CD14-positive monocyte (primary cell): ENCODE results near the gene PRR30. TPM values are rescaled to one million over a fixed set of nuclear protein-coding genes. Genes with fewer than 3 reads are reported as not detected.

Experiments
- DNase-seq, 3 donors: peaks; one replicate each; pipeline ENCODE4 v3.0.0-alpha.2; 2011 to 2022
- H2AFZ ChIP-seq: 2 replicates; pipeline ENCODE4 v1.6.0; 2012; ENCODE audit warnings: mild to moderate bottlenecking, low read depth, low read length, inconsistent platforms; ENCODE audit not compliant: insufficient read depth, poor library complexity, severe bottlenecking
- H3K27ac ChIP-seq, 2 donors: 1 replicate in 1 of 2; 2 replicates in 1 of 2; pipeline ENCODE4 v1.5.1; 2012 to 2013; ENCODE audit warnings: low read length in 2 of 2, control low read depth in 1 of 2, inconsistent platforms in 1 of 2, low read depth in 1 of 2, mild to moderate bottlenecking in 1 of 2
- H3K27me3 ChIP-seq, 2 donors: one replicate each; pipeline versions ENCODE4 v1.6.0 to v1.6.1; 2011 to 2013; ENCODE audit warnings: low read length in 2 of 2; ENCODE audit not compliant: control insufficient read depth in 2 of 2, insufficient read depth in 2 of 2
- H3K36me3 ChIP-seq, 2 donors: replicated peaks in 1 of 2; 1 replicate in 1 of 2; 2 replicates in 1 of 2; pipeline versions ENCODE4 v1.5.1 to v1.6.1; 2012 to 2013; ENCODE audit warnings: low read length in 2 of 2, control low read depth in 1 of 2, inconsistent platforms in 1 of 2, mild to moderate bottlenecking in 1 of 2; ENCODE audit not compliant: insufficient read depth in 2 of 2, control insufficient read depth in 1 of 2
- H3K4me1 ChIP-seq, 2 donors: 1 replicate in 1 of 2; 2 replicates in 1 of 2; pipeline versions ENCODE4 v1.5.1 to v1.6.1; 2012 to 2013; ENCODE audit warnings: low read length in 2 of 2, control low read depth in 1 of 2, inconsistent platforms in 1 of 2, mild to moderate bottlenecking in 1 of 2, moderate library complexity in 1 of 2; ENCODE audit not compliant: insufficient read depth in 2 of 2, control insufficient read depth in 1 of 2
- H3K4me2 ChIP-seq: replicated peaks from 2 replicates; pipeline ENCODE3; 2012; ENCODE audit warnings: low read length, moderate library complexity, mild to moderate bottlenecking; ENCODE audit not compliant: poor library complexity, severe bottlenecking; ENCODE audit errors: extremely low read depth
- H3K4me3 ChIP-seq, 3 experiments: fragments of 200-600 bp in 1 of 3; sonication (generic) in 1 of 3; replicated peaks in 1 of 3; 1 replicate in 2 of 3; 2 replicates in 1 of 3; pipeline ENCODE4 v1.5.1; 2011 to 2013; ENCODE audit warnings: low read length in 3 of 3, mild to moderate bottlenecking in 3 of 3, control low read depth in 2 of 3, low read depth in 2 of 3, inconsistent platforms in 1 of 3, moderate library complexity in 1 of 3
- H3K79me2 ChIP-seq: 2 replicates; pipeline ENCODE4 v1.6.0; 2012; ENCODE audit warnings: mild to moderate bottlenecking, control low read depth, inconsistent platforms, low read length, moderate library complexity; ENCODE audit not compliant: insufficient read depth
- H3K9ac ChIP-seq: 2 replicates; pipeline ENCODE4 v1.6.0; 2017; ENCODE audit warnings: low read length, mild to moderate bottlenecking; ENCODE audit not compliant: insufficient read depth, poor library complexity, severe bottlenecking
- H3K9me3 ChIP-seq, 2 donors: replicated peaks in 1 of 2; 1 replicate in 1 of 2; 2 replicates in 1 of 2; pipeline versions ENCODE4 v1.5.1 to v1.6.1; 2012 to 2013; ENCODE audit warnings: low read length in 2 of 2, control low read depth in 1 of 2; ENCODE audit not compliant: control insufficient read depth in 1 of 2, insufficient read depth in 1 of 2
- H4K20me1 ChIP-seq: 2 replicates; pipeline ENCODE4 v1.6.0; 2012; ENCODE audit warnings: mild to moderate bottlenecking, low read length, control low read depth, moderate library complexity; ENCODE audit not compliant: insufficient read depth
- H3K27ac Mint-ChIP-seq, 7 donors: one replicate each; pipeline ENCODE4 v1.8.0; 2020; ENCODE audit warnings: mild to moderate bottlenecking in 7 of 7, mixed read lengths in 7 of 7, moderate library complexity in 6 of 7, inconsistent platforms in 2 of 7
- H3K27me3 Mint-ChIP-seq, 3 donors: one replicate each; pipeline ENCODE4 v1.8.0; 2021 to 2022; ENCODE audit warnings: low read depth in 3 of 3, mild to moderate bottlenecking in 3 of 3, mixed read lengths in 3 of 3, moderate library complexity in 3 of 3, inconsistent platforms in 1 of 3
- H3K36me3 Mint-ChIP-seq, 2 donors: one replicate each; pipeline ENCODE4 v1.8.0; 2020; ENCODE audit warnings: mixed read lengths in 2 of 2, inconsistent platforms in 1 of 2, mild to moderate bottlenecking in 1 of 2
- H3K4me1 Mint-ChIP-seq: one replicate; pipeline ENCODE4 v1.8.0; 2020; ENCODE audit warnings: mild to moderate bottlenecking, mixed read lengths
- H3K4me3 Mint-ChIP-seq, 2 donors: one replicate each; pipeline ENCODE4 v1.8.0; 2020; ENCODE audit warnings: mild to moderate bottlenecking in 2 of 2, mixed read lengths in 2 of 2, moderate library complexity in 1 of 2
- H3K9me3 Mint-ChIP-seq, 7 donors: one replicate each; pipeline ENCODE4 v1.8.0; 2020 to 2022; ENCODE audit warnings: mixed read lengths in 7 of 7, mild to moderate bottlenecking in 6 of 7, moderate library complexity in 6 of 7, inconsistent platforms in 2 of 7
- CTCF ChIP-seq: fragments of 200-600 bp; IDR thresholded peaks from one replicate; pipeline ENCODE4 v1.8.0; 2022; ENCODE audit warnings: antibody characterized with exemption, mild to moderate bottlenecking
- whole genome bisulfite sequencing: methylation state at CpG from one replicate; pipeline ENCODE4 v1.1.5; 2013; ENCODE audit warnings: missing lambda C conversion rate; ENCODE audit not compliant: insufficient coverage; 5-methylcytosine and 5-hydroxymethylcytosine counted together
- intact Hi-C, 2 donors: fragments of 100-400 bp; cut with micrococcal nuclease; formaldehyde crosslinking; loops; one replicate each; pipeline versions ENCODE4 v1.15.0 to v1.15.1; 2023
- polyA plus RNA-seq, 3 donors: library from polyadenylated mRNA; depleted of rRNA in 1 of 3; unstranded in 2 of 3; stranded (reverse) in 1 of 3; fragments of 300-500 nt in 2 of 3; fragments of >200 nt in 1 of 3; fragmentation: Illumina TruSeq in 2 of 3; gene quantifications; 1 replicate in 2 of 3; 2 replicates in 1 of 3; pipeline ENCODE4 v1.2.3, GENCODE V29; 2012 to 2021

Gene PRR30
- polyA plus RNA-seq, 3 donors = not detected

GRCh38 chr2:27089111-27089954, 49.9 kb downstream of the PRR30 start:
- Histone ChIP-seq H3K36me3 (no peaks in the 10 kb centered on the region), H4K20me1 (no peaks in the 10 kb centered on the region), H3K9ac (no peak overlapping the region), H3K27ac (no peak overlapping the region), H3K79me2 (no peaks in the 10 kb centered on the region), H3K4me1 (peaks cover 18 to 25% of the 10 kb centered on the region in 2 donors), H3K4me3 (no peak overlapping the region), H3K4me2 (no peak overlapping the region), H3K27me3 (no peaks in the 10 kb centered on the region), H3K9me3 (no peaks in the 10 kb centered on the region), H2AFZ (no peak overlapping the region)
- no peak for DNase-seq
- 97% methylated on average over 12 of the region's 14 CpGs for WGBS
- intact Hi-C loops = loop anchor here (5.0 kb wide), 2 partner anchors 37 to 123 kb away; partner anchors contain the start of genes AGBL5 (in 2 of the 2), ATRAID (in 1 of the 2) and SLC5A6 (in 1 of the 2)
- Mint-ChIP-seq H3K9me3 (no peaks in the 10 kb centered on the region), H3K27me3 (peaks cover 0 to 7% (median 6%) of the 10 kb centered on the region in 3 donors), H3K27ac (no peak overlapping the region), H3K4me1 (peaks cover 21% of the 10 kb centered on the region), H3K4me3 (no peak overlapping the region), H3K36me3 (peaks cover 0 to 3% of the 10 kb centered on the region in 2 donors)
- TF ChIP-seq CTCF = no peak

GRCh38 chr2:27088634-27089033, 50.6 kb downstream of the PRR30 start:
- Histone ChIP-seq H3K4me2 (no peak overlapping the region), H4K20me1 (no peaks in the 10 kb centered on the region), H3K27me3 (no peaks in the 10 kb centered on the region), H2AFZ (no peak overlapping the region), H3K27ac (no peak overlapping the region), H3K36me3 (no peaks in the 10 kb centered on the region), H3K9me3 (no peaks in the 10 kb centered on the region), H3K9ac (no peak overlapping the region), H3K79me2 (no peaks in the 10 kb centered on the region), H3K4me1 (peaks cover 18 to 25% of the 10 kb centered on the region in 2 donors), H3K4me3 (no peak overlapping the region)
- Mint-ChIP-seq H3K27ac (no peak overlapping the region), H3K4me1 (peaks cover 23% of the 10 kb centered on the region), H3K36me3 (peaks cover 0 to 3% of the 10 kb centered on the region in 2 donors), H3K27me3 (peaks cover 0 to 7% (median 6%) of the 10 kb centered on the region in 3 donors), H3K9me3 (no peaks in the 10 kb centered on the region), H3K4me3 (no peak overlapping the region)
- 100% methylated on average over 3 of the region's 6 CpGs for WGBS
- no peak for DNase-seq
- TF ChIP-seq CTCF = no peak
- intact Hi-C loops = loop anchor here (5.0 kb wide), 2 partner anchors 36 to 124 kb away; partner anchors contain the start of genes AGBL5 (in 2 of the 2), ATRAID (in 1 of the 2) and SLC5A6 (in 1 of the 2)
